MM.1S (cell line): ENCODE results near the gene ZNF398.

Experiments
- CTCF ChIP-seq: fragments of 300-600 bp; sonication (generic); IDR thresholded peaks from 2 replicates; pipeline ENCODE4 v1.5.1; 2016; ENCODE audit warnings: antibody characterized with exemption, low read length, mixed read lengths
- EZH2 ChIP-seq: fragments of 300-600 bp; sonication (generic); optimal IDR thresholded peaks from 2 replicates; pipeline ENCODE3; 2017; ENCODE audit warnings: low read depth, mild to moderate bottlenecking, antibody characterized with exemption, low read length, mixed read lengths
- EZH2phosphoT487 ChIP-seq: fragments of 300-600 bp; sonication (generic); IDR thresholded peaks from 2 replicates; pipeline ENCODE4 v1.6.1; 2018; ENCODE audit warnings: antibody characterized with exemption, low read length

- TF ChIP-seq CTCF (no peak), EZH2 (no peak), EZH2phosphoT487 (no peak)
Observed at GRCh38 chr7:149140831-149141230, 6.4 kb upstream of the ZNF398 start.
